Hepatic stellate cell (primary cell): ENCODE results near the gene NDUFV2.
"Not testable (repeated sequence)": the region's sequence is repeated elsewhere in the genome, so short reads cannot be mapped to it uniquely, and the experiment has no call there.

Source experiments
- DNase-seq: peaks from one replicate; pipeline ENCODE4 v3.0.0; 2011; ENCODE audit warnings: low spot score

Gene NDUFV2

GRCh38 chr18:9091066-9091476, 11.4 kb upstream of the NDUFV2 start:
- DNase-seq, result no peak

DNA sequence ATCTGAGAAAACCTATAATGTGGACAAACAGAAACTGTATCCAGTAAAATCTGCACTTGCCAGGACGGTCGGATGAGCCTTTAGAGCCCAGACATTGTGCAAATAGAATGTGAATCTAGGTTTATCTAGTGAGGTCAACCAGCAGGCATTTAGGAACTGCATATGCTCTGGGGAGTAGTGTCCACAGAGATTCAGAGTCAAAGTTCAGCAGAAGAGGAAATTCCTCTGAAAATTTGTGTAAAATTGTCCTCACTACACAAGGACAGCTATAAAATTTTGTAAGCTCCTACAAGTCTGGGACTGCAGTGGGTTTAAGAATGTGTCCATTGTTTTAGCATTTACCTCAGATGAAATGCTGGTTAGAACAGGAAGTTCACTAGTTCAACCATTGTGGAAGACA, 9.8 kb upstream of the NDUFV2 start:
- no peak for DNase-seq

GRCh38 chr18:9093109-9093508, 9.4 kb upstream of the NDUFV2 start:
- DNase-seq, result not testable (repeated sequence)

DNA sequence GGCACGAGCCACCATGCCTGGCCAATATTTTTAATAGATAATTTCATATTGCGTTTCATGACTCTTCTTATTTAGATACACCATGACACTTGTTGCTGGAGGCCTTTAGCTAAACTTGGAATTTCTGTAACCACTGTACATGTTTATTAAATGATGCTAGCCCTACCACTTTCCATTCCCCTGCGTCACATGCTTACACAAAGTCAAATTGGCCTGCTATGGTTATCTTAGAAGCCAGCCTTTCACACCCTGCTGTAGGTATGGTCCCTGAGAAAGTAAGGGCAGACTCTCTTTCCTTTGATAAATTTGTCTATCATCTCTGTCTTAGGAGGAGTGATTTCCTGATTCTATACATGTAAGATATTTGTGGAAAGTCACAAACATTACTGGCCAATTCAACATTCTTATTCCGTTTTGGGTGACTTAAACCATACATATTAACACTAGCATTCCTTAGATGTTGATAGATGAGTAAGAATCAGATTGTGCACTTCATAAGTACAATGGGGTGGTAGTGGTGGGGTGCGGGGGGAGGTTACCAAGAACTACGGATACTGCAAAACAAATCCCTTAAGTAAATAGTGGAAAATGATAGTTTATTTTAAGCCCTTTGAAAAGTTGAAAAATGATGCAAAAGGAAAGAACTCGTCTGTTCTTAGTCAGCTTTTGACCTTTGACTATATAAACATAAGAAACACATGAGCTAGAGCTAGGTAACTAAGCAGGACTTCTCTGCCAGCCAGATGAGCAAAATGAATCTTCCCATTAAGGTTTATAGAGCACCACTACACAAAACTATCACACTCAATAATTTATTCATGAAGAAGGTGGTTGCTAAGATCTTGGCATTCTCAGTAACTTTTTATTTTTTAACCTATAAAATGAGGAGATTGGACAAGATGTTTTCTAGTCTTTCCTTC, 7.9 kb upstream of the NDUFV2 start:
- DNase-seq, result peak; percentile 74

DNA sequence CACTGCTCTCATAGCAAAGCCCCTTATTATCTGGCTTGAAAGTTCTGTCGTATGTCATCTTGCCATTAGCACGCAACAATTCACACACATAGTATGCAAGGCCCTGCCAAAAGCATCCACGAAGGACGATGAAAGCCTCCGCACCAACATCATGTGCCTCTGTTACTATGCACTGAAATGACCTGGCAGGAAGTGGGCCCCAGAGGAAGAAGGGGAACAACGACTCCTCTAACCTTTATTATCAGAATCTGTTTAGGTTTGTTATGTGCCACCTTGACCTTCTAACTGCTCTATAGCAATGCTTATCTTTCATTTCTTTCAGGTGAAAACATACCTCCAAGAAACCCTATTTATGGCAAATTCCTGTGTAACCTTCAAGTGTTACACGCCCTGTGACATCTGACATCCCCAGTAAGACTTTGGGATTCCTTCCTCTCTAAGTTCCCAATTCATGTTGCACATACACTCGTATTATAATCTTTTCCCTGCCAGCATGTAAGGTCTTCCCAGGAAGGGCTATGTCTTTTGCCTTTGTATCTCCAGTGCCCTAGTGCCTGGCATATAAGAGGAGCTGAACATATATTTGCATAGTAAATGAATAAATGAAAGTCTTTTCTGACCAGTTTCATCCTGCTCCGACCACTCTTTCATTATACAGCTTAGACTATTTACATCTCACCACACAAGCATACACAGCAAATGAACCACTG, 7.0 kb upstream of the NDUFV2 start:
- peak; percentile 26 for DNase-seq

- DNase-seq, result no peak
Measured at GRCh38 chr18:9096007-9096371, 6.5 kb upstream of the NDUFV2 start.

DNA sequence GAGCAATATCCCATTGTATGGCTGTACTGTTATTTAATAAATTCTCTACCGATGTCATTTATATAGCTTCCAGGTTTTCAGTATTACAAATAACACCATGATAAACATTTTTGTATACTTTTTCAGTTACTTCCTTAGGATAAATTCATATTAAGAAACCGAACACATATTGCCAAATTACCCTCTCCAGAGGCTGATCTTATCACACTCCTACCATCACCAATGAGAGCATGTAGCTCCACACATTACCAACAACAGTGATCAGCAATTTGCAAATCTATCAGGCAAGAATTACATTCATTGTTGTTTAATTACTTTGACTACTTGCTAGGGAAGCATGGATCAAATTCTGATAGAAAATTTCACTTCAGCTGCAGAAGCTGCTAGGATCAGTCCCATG, 5.8 kb upstream of the NDUFV2 start:
- DNase-seq, result no peak

DNA sequence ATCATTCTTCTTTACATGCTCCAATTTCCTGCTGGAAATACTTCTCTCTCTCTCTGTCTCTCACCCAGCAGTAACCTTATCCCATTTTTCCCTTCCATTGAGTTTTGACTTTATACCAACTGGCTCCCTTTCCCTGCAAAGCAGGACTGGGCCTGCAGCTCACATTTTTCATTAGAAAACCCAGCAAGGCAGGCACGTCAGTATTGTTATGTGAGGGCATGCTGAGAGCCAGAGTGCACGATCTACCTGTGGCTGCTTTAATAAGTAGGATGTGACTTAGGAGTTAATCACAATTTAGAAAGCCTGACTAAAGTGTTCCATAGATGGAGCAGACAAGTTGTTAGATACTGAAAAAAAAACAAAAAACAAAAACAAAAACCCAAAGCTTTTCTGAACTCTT, 5.2 kb upstream of the NDUFV2 start:
- no peak for DNase-seq

DNA sequence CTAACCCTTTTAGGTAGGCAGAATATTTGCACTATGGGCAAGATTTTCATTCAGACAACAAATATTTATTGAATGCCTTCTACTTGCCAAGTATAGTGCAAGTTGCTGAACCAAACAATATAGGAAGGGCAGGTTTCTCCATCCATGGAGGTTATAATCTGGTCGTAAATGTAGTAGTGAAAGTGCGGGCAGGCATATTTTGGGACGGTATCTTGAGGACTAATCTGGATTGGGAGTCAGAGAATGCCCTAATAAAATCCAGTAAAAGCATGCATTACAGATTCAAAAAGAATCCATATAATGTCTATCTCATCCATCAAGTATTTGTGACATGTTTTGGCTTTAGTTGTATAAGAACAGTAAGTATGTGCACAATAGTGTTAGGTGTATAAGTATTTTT, 1.7 kb upstream of the NDUFV2 start:
- DNase-seq, result no peak

DNA sequence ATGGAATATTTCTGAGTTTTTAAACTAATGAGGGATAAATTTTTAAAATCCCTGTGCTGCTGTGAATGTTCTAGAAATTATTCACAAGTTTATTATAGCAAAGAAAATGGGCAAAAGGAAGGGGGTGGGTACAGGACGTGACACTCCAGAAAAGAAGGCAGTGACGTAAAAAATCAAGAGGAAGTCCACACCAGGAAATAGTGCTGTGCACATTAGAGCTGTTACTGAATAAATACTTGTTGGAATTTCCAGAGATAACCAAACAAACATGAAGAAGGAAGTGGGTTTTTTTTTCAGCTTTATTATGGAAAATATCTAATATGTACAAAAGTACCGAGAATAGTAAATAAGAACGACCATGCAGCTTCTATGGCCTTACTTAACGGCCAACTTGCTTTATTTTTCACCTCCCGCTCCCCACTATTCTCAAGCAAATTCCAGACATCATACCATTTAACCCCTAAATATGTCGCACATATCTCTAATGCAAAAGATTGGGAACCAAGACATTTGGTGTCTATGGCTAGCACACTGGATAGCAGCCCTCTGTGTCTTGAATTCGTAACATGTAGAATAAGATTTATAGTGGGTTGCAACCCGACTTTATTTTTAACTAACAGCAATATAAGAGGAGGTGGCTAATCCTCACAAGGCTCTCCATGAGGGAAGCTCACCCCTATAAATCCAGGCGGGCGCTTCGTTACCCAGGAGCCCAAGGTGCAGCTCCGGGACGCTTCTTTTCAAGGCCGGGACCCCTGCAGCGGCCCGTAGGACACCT, 580 bp upstream of the NDUFV2 start:
- DNase-seq, result peak; percentile 55

DNA sequence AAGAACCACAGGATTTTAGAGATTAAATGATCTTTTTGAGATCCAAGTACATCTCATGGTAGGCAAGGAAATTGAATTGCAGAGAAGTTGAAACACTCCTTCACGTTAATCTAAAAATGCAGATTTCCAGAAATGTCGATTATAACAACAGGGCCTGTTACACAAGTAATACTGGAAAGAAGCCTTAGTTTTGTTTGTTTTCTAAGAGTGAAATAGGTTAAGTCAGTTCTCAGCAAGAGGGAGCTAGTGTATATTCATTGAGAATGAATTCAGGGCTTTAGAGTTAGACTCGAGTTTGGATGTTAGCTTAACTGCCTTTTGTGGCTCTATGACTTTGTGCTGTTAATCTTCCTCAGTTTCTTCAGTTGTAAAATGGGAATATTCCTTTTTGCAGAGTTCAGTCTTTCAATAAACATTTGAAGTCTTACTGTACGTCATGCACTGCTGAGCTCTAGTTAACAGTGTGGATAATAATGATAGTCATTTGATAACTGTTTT, 926 bp downstream of the NDUFV2 start:
- DNase-seq, result no peak

- DNase-seq, result no peak
Measured at GRCh38 chr18:9104244-9104901, 1.9 kb downstream of the NDUFV2 start.

DNA sequence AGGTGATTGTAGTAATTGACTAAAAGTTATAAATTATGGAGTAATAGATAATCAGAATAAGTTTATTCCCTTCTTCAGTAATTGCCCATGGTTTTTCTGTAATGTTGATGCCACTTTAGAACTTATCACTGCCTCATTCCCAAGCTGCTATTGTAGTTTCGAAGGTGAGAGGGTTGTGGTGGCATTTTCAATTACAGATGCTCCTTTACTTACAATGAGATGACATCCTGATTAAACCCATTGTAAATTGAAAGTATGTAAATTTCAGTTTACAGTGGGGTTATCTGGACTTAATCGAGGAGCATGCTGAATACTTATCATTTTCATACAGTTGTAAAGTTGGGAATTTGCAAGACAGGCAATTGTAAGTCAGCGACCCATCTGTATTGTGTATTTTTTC, 2.9 kb downstream of the NDUFV2 start:
- DNase-seq, result no peak

DNA sequence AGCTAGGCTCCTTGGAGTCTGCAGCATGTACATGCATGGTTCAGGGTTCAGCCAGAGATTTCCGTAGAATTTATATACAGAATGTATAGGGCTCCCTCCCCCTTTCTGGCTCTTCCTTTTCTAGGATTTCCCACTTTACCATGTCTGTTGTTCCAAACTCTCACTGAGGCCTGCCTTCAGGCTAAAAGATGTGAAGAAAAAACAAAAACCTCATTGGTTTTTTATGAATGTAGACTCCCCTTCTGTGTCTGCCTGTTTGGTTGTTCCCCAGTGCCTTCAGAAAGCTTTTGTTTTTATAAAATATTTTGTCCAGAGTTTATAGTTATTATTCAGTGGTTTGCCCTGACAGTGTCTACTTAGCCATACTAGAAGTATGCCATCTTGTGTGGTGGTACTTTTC, 3.6 kb downstream of the NDUFV2 start:
- no peak for DNase-seq

DNA sequence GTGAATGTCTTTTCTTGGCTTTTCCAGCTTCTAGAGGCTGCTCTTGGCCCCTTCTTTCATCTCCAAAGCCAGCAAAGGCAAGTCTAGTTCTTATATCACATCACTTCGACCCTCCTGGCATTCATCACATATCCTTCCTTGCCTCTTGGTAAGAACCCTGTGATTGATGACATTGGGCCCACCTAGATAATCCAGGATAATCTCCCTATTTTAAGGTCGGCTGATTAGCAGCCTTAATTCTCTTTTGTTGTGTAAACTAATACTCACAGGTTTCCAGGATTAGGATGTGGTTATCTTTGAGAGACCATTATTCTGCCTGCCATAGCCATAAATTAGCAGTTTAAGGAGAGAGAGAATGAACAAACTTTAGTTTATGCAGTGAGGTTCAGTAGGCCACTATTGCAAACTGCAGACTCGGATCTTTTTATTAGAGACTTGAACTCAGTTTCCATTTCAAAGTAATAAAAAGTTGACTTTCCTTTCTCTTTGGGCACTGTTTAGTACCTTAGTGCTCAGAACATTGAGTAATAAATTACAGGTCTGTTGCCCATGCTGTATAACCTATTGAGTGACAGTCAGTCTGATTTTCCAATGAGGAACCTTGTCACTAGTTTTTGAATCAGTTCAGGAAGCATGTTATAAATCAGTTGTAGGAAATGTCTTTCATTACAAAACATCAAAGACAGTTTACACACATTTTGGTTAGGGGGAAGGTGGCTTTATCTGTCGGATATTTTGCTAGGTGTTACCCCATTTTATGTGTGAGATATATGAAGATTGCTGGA, 4.5 kb downstream of the NDUFV2 start:
- no peak for DNase-seq

GRCh38 chr18:9108911-9109310, 6.4 kb downstream of the NDUFV2 start:
- DNase-seq, result no peak

DNA sequence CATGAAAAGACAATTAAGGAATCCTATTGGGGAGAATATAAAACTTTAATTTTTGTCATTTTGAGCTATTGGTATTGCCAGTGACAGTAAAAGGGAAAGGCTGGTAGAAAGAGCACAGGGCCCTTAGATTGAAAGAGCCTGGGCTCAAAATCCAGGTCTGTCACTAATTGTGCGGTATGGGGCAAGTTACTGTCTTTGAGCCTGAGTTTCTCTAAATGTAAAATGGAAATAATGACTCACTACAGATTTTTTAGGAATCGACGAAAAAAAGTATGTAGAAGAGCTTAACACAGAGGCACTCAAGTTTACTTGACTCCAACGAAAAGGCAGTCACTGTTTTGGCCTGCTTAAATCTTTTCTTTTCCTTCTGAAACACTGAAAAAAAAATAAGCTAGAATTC, 7.0 kb downstream of the NDUFV2 start:
- no peak for DNase-seq

- DNase-seq, result no peak
Measured at GRCh38 chr18:9113468-9114149, 11.1 kb downstream of the NDUFV2 start.

DNA sequence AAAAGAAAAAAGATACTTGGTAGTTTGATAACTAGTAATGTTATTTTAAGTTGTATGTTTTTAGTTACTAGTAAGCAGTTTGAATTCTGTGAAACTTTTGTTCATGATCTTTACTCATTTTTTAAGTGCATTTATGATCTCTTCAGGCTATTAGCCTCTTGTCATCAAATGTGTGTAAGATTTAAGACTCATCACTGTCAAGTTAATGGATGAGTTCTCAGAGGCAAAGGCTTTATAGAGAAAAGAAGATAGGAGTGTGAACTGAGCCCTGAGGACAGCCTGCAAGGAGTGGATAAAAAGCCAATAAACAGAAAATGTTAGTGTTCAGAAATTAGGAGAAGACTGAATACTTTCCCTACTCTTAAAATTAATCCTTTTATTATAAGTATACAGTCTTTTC, 13.5 kb downstream of the NDUFV2 start:
- no peak for DNase-seq

DNA sequence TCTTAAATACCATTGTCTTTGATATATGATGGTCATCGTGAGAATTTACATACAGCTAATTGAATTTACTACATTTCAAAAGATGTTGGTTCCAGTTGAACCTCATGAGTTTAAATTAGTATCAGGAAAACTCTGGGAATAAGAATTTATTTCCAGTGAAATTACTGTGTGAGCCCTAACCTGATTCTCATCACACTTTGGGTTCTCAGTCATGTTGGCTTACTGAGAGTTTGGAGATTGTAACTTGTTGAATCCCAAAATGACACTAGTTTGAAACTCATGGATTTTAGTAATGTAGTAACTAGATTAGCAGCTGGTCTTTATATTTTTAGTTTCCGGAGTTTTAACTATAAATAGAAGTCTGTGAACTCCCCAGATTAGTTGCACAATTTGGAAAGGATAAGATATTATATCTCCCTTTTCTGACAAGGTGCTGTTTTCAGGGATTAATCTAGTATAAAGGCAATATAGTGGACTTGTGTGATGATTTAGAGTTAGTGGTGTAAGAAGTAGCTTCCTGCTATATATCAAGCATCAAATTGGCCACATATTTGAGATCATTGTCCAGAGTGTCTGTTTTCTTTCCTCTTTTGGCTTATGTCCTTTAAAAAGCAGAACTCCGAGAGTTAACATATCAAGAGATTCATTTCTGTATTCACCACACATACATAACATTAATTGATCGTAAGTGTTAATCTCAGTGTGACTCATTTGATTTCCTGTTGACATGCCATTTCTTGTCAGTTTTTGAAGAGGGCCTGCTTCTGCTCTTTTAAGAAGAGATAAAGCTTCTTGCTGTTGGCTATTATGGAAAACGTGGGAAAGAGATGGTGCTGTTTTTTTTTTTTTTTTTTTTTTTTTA, 15.7 kb downstream of the NDUFV2 start:
- DNase-seq, result no peak
